ENCODE data around the gene VSIG8.

The VSIG8 gene

DNA sequence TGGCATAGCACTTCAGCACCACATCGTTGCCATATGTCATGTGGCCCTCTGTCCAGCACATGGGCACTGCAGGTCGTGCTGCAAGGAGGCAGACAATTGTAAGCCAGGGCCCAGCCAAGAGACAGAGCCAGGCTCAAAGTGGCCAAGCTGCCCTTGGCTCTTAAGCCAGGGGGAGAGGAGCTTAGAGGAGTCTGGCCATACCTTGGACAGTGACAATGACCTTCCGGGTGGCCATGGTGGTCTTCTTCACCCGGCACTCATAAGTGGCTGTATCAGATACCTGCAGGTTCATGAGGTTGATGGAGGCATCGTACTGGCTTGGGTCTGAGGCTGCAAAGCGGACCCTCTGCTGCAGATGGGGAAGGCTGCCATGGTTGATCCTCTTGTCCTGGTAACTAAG, 4.6 kb downstream of the VSIG8 start:
- TF ChIP-seq, protein P1, sequence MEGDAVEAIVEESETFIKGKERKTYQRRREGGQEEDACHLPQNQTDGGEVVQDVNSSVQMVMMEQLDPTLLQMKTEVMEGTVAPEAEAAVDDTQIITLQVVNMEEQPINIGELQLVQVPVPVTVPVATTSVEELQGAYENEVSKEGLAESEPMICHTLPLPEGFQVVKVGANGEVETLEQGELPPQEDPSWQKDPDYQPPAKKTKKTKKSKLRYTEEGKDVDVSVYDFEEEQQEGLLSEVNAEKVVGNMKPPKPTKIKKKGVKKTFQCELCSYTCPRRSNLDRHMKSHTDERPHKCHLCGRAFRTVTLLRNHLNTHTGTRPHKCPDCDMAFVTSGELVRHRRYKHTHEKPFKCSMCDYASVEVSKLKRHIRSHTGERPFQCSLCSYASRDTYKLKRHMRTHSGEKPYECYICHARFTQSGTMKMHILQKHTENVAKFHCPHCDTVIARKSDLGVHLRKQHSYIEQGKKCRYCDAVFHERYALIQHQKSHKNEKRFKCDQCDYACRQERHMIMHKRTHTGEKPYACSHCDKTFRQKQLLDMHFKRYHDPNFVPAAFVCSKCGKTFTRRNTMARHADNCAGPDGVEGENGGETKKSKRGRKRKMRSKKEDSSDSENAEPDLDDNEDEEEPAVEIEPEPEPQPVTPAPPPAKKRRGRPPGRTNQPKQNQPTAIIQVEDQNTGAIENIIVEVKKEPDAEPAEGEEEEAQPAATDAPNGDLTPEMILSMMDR (IDR thresholded peaks at IDR 0.05; ENCODE audit: borderline replicate concordance, insufficient read depth, low read depth, low read length) = no peak
- no peak overlapping the region for H3K4me3 ChIP-seq (ENCODE audit: low read depth, low read length)

DNA sequence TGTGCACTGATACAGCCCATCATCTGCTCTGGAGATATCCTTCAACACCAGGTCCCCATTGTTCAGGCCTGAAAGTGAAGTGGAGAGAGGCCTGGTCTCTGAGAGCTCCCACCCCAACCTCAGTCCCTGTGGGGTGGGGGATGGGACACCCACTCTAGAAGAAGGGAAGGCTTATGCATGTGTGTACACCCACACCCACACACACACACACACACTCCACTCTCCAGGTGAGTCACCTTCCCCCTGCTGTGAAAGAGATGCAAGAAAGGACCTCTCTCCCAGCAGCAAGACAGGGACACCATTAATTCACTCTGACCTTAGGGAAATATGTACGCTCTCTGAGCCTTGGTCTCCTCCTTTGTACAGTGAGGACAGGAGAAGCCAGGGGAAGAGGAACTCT, 5.9 kb downstream of the VSIG8 start:
- TF ChIP-seq, protein P1 (IDR thresholded peaks at IDR 0.05; ENCODE audit: borderline replicate concordance, insufficient read depth, low read depth, low read length) = no peak
- no peak overlapping the region for H3K4me3 ChIP-seq (ENCODE audit: low read depth, low read length)

DNA sequence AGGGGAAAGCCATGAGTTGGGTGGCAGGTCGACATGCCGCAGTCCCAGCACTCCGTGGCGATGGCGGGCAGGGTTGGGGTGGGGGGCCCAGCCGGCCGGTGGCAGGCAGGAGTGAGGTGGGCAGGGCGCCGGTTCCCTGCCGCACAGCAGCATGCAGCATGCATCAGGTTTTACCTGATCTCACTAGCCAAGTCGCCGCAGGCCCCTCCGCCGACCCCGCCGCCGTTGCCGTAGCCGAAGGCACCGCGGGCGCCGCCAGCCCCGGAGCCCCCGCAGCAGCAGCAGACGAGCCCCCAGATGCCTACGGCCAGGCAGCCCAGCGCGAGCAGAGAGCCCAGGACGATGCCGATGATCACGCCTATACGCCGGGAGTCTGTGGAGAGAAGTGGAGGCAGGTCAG, 6.7 kb downstream of the VSIG8 start:
- H3K4me3 ChIP-seq (ENCODE audit: low read depth, low read length) = no peak overlapping the region
- TF ChIP-seq, protein P1 (IDR thresholded peaks at IDR 0.05; ENCODE audit: borderline replicate concordance, insufficient read depth, low read depth, low read length) = no peak

DNA sequence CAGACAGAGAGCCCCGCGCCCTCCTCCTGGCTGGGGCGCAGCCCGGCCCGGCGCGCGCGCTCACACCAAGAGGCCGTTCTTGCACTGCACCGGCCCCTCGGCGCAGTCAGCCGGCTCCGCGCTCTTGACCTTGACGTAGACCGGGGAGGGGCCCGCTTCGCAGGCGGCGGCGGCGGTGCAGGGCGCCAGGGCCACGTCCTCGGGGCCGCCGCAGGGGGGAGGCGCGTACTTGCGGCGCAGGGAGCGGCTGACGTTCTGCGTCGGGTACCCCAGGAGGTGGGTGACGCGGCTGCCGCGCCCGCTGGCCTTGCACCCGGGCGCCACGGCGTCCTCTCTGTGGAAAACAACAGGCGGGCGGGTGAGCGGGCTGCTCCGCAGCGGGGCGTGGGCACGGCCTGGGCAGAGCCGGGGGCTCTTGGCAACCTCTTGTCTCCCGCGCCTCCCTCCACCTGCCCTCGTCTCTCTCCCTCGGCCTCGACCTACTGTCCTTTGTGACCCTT, 7.7 kb downstream of the VSIG8 start:
- H3K4me3 ChIP-seq (ENCODE audit: low read depth, low read length) = peak overlapping the region; percentile 18

DNA sequence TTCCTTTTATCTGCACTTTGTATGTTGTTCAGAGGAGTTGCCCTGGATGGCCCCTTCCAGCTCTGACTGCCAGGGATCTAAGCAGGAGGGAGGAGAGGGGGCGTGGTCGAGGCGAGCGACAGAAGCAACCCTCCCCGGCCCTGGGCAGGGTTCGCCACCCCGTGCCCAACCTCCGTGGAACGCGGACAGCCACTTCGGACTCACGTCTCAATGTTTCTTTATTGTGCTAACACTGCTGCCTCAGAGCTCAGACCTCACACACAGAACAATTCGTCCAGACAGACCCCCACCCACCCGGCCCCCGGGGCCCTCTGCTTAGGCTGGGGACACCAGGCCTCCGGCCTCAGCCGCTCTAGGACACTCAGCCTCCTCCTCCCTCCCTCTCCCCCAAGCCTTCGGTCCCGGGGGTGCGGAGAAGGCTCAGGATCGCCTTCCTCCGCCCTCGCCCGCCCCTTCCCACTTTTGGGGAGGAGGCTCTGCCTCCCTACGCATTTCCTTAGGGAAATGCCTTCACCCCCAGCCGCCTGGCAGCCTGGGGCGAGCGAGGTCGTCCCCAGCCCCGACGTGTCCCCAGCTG, 8.3 kb downstream of the VSIG8 start:
- peak overlapping the region; percentile 1 for H3K4me3 ChIP-seq (ENCODE audit: low read depth, low read length)
- TF ChIP-seq, protein P1 (IDR thresholded peaks at IDR 0.05; ENCODE audit: borderline replicate concordance, insufficient read depth, low read depth, low read length) = no peak

More for the DNA sequence above, 7.7 kb downstream of the VSIG8 start:
- TF ChIP-seq, protein P1 (IDR thresholded peaks at IDR 0.05; ENCODE audit: borderline replicate concordance, insufficient read depth, low read depth, low read length) = no peak

DNA sequence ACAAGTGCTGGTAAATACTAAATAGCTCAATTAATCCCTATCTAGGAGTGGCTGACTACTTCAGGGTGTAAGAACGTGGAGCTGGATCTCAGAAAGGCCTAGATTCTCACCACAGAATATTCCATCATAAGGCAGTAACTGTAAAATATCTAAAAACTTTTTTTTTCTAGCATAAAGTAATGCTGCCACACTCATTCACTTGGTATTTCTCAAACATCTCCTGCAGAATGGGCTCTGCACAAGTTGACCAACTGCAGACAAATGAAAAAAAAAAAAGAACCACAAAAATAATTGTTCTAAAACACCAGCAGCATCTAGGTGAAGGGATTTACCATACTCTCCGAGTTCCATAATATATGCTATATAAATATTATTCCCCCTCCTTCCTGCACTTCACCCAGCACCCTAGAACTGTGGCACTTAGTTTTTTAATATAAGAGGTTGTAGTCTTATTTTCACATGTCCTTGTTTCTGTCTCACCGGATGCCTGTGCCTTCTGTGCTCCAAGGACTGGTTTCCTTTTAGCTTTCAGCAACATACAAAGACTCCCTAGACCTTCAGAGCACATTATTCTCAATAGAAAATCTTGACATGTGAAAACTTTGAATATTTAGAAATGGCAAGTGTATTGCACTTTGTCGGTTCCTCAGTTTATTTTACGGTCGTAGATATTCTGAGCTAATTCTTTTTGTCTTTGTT, 8.9 kb downstream of the VSIG8 start:
- TF ChIP-seq, protein P1 (IDR thresholded peaks at IDR 0.05; ENCODE audit: borderline replicate concordance, insufficient read depth, low read depth, low read length) = no peak
- H3K4me3 ChIP-seq (ENCODE audit: low read depth, low read length) = no peak overlapping the region

DNA sequence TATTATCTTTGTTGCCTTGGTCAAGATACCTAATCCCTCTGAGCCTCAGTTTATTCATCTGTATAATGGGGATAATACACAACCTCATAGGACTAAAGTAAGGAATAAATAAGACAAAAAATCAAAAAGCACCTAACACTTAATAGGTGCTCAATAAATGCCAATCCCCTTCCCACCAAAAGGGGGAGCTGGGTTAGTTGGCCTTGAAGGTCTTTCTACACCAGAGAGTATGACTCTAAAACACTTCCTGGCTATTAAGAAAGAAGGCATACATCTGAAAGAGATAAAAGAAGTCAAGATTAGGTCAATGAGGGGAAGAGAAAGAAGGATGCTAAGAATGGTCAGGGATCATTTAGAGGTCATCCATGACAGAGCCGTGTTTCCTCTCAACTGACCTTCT, 11.1 kb downstream of the VSIG8 start:
- TF ChIP-seq, protein P1 (IDR thresholded peaks at IDR 0.05; ENCODE audit: borderline replicate concordance, insufficient read depth, low read depth, low read length) = peak; percentile 22; the same call in 1 of the 2 replicates
- H3K4me3 ChIP-seq (ENCODE audit: low read depth, low read length) = no peak overlapping the region

Data from GM12875 (cell line).